ENCODE measurements around the gene DXO.
A peak's percentile ranks its signal among the peaks of the same experiment; 100 is the strongest.

Gene DXO

GRCh38 chr6:31961616-31962015 is 10.3 kb downstream of the DXO start:
- FAIRE-seq (no peak), DNase-seq (ENCODE audit: insufficient read length, low spot score) (no peak)
- TF ChIP-seq PAX5 (IDR thresholded peaks at IDR 0.05; ENCODE audit: insufficient read depth, low read length, severe bottlenecking) = no peak
- no peak for TF ChIP-seq POLR2AphosphoS5 (IDR thresholded peaks at IDR 0.05; ENCODE audit: low read depth, low read length)
- no peak for TF ChIP-seq POLR2A (IDR thresholded peaks at IDR 0.05; ENCODE audit: low read depth, low read length)
- TF ChIP-seq TAF1 (IDR thresholded peaks at IDR 0.05; ENCODE audit: low read depth, low read length) = no peak
- TF ChIP-seq SPI1 (IDR thresholded peaks at IDR 0.05; ENCODE audit: low read depth, low read length) = no peak
- no peak for TF ChIP-seq POU2F2 (IDR thresholded peaks at IDR 0.05; ENCODE audit: low read depth, low read length)

- peak; percentile 100 for DNase-seq (ENCODE audit: insufficient read length, low spot score)
- peak; percentile 99 for FAIRE-seq
- TF ChIP-seq POLR2AphosphoS5 (IDR thresholded peaks at IDR 0.05; ENCODE audit: low read depth, low read length) (peak; percentile 91), POLR2A (IDR thresholded peaks at IDR 0.05; ENCODE audit: low read depth, low read length) (peak; percentile 83), TAF1 (IDR thresholded peaks at IDR 0.05; ENCODE audit: low read depth, low read length) (peak; percentile 99), PAX5 (IDR thresholded peaks at IDR 0.05; ENCODE audit: insufficient read depth, low read length, severe bottlenecking) (no peak), SPI1 (IDR thresholded peaks at IDR 0.05; ENCODE audit: low read depth, low read length) (peak; percentile 62), POU2F2 (IDR thresholded peaks at IDR 0.05; ENCODE audit: low read depth, low read length) (peak; percentile 71)
Measured at GRCh38 chr6:31958741-31959739, 12.9 kb downstream of the DXO start, which contains the start of the genes NELFE and SKIC2. NELFE (minus strand) TSS chr6:31958971; CDS start chr6:31958446, 525 bp downstream. SKIC2 (plus strand) TSS chr6:31959175; CDS start chr6:31959193, 18 bp downstream.

- no peak for FAIRE-seq
- TF ChIP-seq POLR2AphosphoS5 (IDR thresholded peaks at IDR 0.05; ENCODE audit: low read depth, low read length) = no peak
Measured at GRCh38 chr6:31958412-31958740, 13.6 kb downstream of the DXO start.

GRCh38 chr6:31956796-31957195 is 15.1 kb downstream of the DXO start:
- no peak for FAIRE-seq
- TF ChIP-seq PAX5 (IDR thresholded peaks at IDR 0.05; ENCODE audit: insufficient read depth, low read length, severe bottlenecking) (no peak), POLR2AphosphoS5 (IDR thresholded peaks at IDR 0.05; ENCODE audit: low read depth, low read length) (no peak), TAF1 (IDR thresholded peaks at IDR 0.05; ENCODE audit: low read depth, low read length) (no peak), POU2F2 (IDR thresholded peaks at IDR 0.05; ENCODE audit: low read depth, low read length) (no peak), SPI1 (IDR thresholded peaks at IDR 0.05; ENCODE audit: low read depth, low read length) (no peak), POLR2A (IDR thresholded peaks at IDR 0.05; ENCODE audit: low read depth, low read length) (no peak)
- DNase-seq (ENCODE audit: insufficient read length, low spot score) = no peak

More at GRCh38 chr6:31958412-31958740, 13.6 kb downstream of the DXO start:
- no peak for DNase-seq (ENCODE audit: insufficient read length, low spot score)

GRCh38 chr6:31954511-31954910 is 17.4 kb downstream of the DXO start:
- no peak for FAIRE-seq
- no peak for DNase-seq (ENCODE audit: insufficient read length, low spot score)
- no peak for TF ChIP-seq PAX5 (IDR thresholded peaks at IDR 0.05; ENCODE audit: insufficient read depth, low read length, severe bottlenecking)
- TF ChIP-seq SPI1 (IDR thresholded peaks at IDR 0.05; ENCODE audit: low read depth, low read length) = no peak
- TF ChIP-seq POLR2AphosphoS5 (IDR thresholded peaks at IDR 0.05; ENCODE audit: low read depth, low read length) = no peak
- no peak for TF ChIP-seq POLR2A (IDR thresholded peaks at IDR 0.05; ENCODE audit: low read depth, low read length)
- no peak for TF ChIP-seq POU2F2 (IDR thresholded peaks at IDR 0.05; ENCODE audit: low read depth, low read length)
- TF ChIP-seq TAF1 (IDR thresholded peaks at IDR 0.05; ENCODE audit: low read depth, low read length) = no peak

GRCh38 chr6:31952890-31953289 is 19.0 kb downstream of the DXO start:
- DNase-seq (ENCODE audit: insufficient read length, low spot score) = no peak
- no peak for TF ChIP-seq POLR2A (IDR thresholded peaks at IDR 0.05; ENCODE audit: low read depth, low read length)
- no peak for TF ChIP-seq TAF1 (IDR thresholded peaks at IDR 0.05; ENCODE audit: low read depth, low read length)
- no peak for TF ChIP-seq SPI1 (IDR thresholded peaks at IDR 0.05; ENCODE audit: low read depth, low read length)
- TF ChIP-seq POLR2AphosphoS5 (IDR thresholded peaks at IDR 0.05; ENCODE audit: low read depth, low read length) = no peak
- TF ChIP-seq PAX5 (IDR thresholded peaks at IDR 0.05; ENCODE audit: insufficient read depth, low read length, severe bottlenecking) = no peak
- no peak for TF ChIP-seq POU2F2 (IDR thresholded peaks at IDR 0.05; ENCODE audit: low read depth, low read length)
- FAIRE-seq = no peak

- FAIRE-seq (no peak), DNase-seq (ENCODE audit: insufficient read length, low spot score) (no peak)
- TF ChIP-seq POLR2AphosphoS5 (IDR thresholded peaks at IDR 0.05; ENCODE audit: low read depth, low read length) = no peak
- TF ChIP-seq POU2F2 (IDR thresholded peaks at IDR 0.05; ENCODE audit: low read depth, low read length) = no peak
- TF ChIP-seq SPI1 (IDR thresholded peaks at IDR 0.05; ENCODE audit: low read depth, low read length) = no peak
- no peak for TF ChIP-seq PAX5 (IDR thresholded peaks at IDR 0.05; ENCODE audit: insufficient read depth, low read length, severe bottlenecking)
- TF ChIP-seq TAF1 (IDR thresholded peaks at IDR 0.05; ENCODE audit: low read depth, low read length) = no peak
- TF ChIP-seq POLR2A (IDR thresholded peaks at IDR 0.05; ENCODE audit: low read depth, low read length) = no peak
Measured at GRCh38 chr6:31952140-31952805, 19.7 kb downstream of the DXO start.

- TF ChIP-seq TAF1 (IDR thresholded peaks at IDR 0.05; ENCODE audit: low read depth, low read length) (no peak), POLR2AphosphoS5 (IDR thresholded peaks at IDR 0.05; ENCODE audit: low read depth, low read length) (no peak), SPI1 (IDR thresholded peaks at IDR 0.05; ENCODE audit: low read depth, low read length) (no peak), POU2F2 (IDR thresholded peaks at IDR 0.05; ENCODE audit: low read depth, low read length) (no peak), PAX5 (IDR thresholded peaks at IDR 0.05; ENCODE audit: insufficient read depth, low read length, severe bottlenecking) (no peak), POLR2A (IDR thresholded peaks at IDR 0.05; ENCODE audit: low read depth, low read length) (no peak)
- FAIRE-seq (no peak), DNase-seq (ENCODE audit: insufficient read length, low spot score) (no peak)
Measured at GRCh38 chr6:31949926-31950548, 21.9 kb downstream of the DXO start.

Measured in GM12891 (cell line).